ENCODE data around the gene NDUFAF8.

NDUFAF8 gene

GRCh38 chr17:81238815-81239713, at the start of gene NDUFAF8, which contains the start of gene TEPSIN:
Gene NDUFAF8 (plus strand): TSS chr17:81239318. CDS start chr17:81239364, 46 bp downstream.
Gene TEPSIN (minus strand): TSS chr17:81239055. CDS start chr17:81239033, 22 bp downstream.
- DNase-seq (ENCODE audit: low read depth), result peak; percentile 99

GRCh38 chr17:81189670-81190530, 49.2 kb upstream of the NDUFAF8 start:
- DNase-seq (ENCODE audit: low read depth), result no peak

GRCh38 chr17:81190591-81190990, 48.5 kb upstream of the NDUFAF8 start:
- DNase-seq (ENCODE audit: low read depth), result no peak

GRCh38 chr17:81191116-81191515, 48.0 kb upstream of the NDUFAF8 start:
- DNase-seq (ENCODE audit: low read depth), result no peak

GRCh38 chr17:81191646-81192045, 47.5 kb upstream of the NDUFAF8 start:
- no peak for DNase-seq (ENCODE audit: low read depth)

GRCh38 chr17:81192386-81193050, 46.6 kb upstream of the NDUFAF8 start:
- DNase-seq (ENCODE audit: low read depth), result no peak

GRCh38 chr17:81193051-81193410, 46.1 kb upstream of the NDUFAF8 start:
- DNase-seq (ENCODE audit: low read depth), result no peak

- no peak for DNase-seq (ENCODE audit: low read depth)
Observed at GRCh38 chr17:81193470-81194224, 45.5 kb upstream of the NDUFAF8 start.

GRCh38 chr17:81194225-81194760, 44.8 kb upstream of the NDUFAF8 start:
- no peak for DNase-seq (ENCODE audit: low read depth)

- DNase-seq (ENCODE audit: low read depth), result no peak
Observed at GRCh38 chr17:81194941-81195901, 43.9 kb upstream of the NDUFAF8 start.

- DNase-seq (ENCODE audit: low read depth), result no peak
Observed at GRCh38 chr17:81195941-81196495, 43.1 kb upstream of the NDUFAF8 start.

- DNase-seq (ENCODE audit: low read depth), result no peak
Observed at GRCh38 chr17:81196505-81197408, 42.4 kb upstream of the NDUFAF8 start.

- no peak for DNase-seq (ENCODE audit: low read depth)
Observed at GRCh38 chr17:81197409-81197795, 41.7 kb upstream of the NDUFAF8 start.

- DNase-seq (ENCODE audit: low read depth), result no peak
Observed at GRCh38 chr17:81197831-81198490, 41.2 kb upstream of the NDUFAF8 start.

GRCh38 chr17:81198826-81199481, 40.2 kb upstream of the NDUFAF8 start:
- no peak for DNase-seq (ENCODE audit: low read depth)

- DNase-seq (ENCODE audit: low read depth), result no peak
Observed at GRCh38 chr17:81199482-81199830, 39.7 kb upstream of the NDUFAF8 start.

- DNase-seq (ENCODE audit: low read depth), result no peak
Observed at GRCh38 chr17:81200201-81200600, 38.9 kb upstream of the NDUFAF8 start.
